Fibroblast of mammary gland (primary cell): Measurements from ENCODE around the gene PPM1A.

Source experiments
- DNase-seq: peaks from one replicate; pipeline ENCODE4 v3.0.0-alpha.2; 2010; ENCODE audit warnings: low read depth
- H3K4me3 ChIP-seq: 2 replicates; pipeline ENCODE4 v1.5.1; 2011; ENCODE audit warnings: low read depth, mild to moderate bottlenecking, low read length, moderate library complexity; ENCODE audit not compliant: control insufficient read depth
- TF ChIP-seq, protein P1 (sequence below): conservative IDR thresholded peaks from 2 replicates; pipeline ENCODE4 v1.5.1; 2011; ENCODE audit warnings: low read depth, low read length, inconsistent platforms; ENCODE audit not compliant: control insufficient read depth, insufficient read depth

PPM1A gene

GRCh38 chr14:60288279-60288678 is 39.3 kb downstream of the PPM1A start:
- no peak overlapping the region for H3K4me3 ChIP-seq
- TF ChIP-seq, protein P1, sequence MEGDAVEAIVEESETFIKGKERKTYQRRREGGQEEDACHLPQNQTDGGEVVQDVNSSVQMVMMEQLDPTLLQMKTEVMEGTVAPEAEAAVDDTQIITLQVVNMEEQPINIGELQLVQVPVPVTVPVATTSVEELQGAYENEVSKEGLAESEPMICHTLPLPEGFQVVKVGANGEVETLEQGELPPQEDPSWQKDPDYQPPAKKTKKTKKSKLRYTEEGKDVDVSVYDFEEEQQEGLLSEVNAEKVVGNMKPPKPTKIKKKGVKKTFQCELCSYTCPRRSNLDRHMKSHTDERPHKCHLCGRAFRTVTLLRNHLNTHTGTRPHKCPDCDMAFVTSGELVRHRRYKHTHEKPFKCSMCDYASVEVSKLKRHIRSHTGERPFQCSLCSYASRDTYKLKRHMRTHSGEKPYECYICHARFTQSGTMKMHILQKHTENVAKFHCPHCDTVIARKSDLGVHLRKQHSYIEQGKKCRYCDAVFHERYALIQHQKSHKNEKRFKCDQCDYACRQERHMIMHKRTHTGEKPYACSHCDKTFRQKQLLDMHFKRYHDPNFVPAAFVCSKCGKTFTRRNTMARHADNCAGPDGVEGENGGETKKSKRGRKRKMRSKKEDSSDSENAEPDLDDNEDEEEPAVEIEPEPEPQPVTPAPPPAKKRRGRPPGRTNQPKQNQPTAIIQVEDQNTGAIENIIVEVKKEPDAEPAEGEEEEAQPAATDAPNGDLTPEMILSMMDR = no peak
- DNase-seq = no peak

DNA sequence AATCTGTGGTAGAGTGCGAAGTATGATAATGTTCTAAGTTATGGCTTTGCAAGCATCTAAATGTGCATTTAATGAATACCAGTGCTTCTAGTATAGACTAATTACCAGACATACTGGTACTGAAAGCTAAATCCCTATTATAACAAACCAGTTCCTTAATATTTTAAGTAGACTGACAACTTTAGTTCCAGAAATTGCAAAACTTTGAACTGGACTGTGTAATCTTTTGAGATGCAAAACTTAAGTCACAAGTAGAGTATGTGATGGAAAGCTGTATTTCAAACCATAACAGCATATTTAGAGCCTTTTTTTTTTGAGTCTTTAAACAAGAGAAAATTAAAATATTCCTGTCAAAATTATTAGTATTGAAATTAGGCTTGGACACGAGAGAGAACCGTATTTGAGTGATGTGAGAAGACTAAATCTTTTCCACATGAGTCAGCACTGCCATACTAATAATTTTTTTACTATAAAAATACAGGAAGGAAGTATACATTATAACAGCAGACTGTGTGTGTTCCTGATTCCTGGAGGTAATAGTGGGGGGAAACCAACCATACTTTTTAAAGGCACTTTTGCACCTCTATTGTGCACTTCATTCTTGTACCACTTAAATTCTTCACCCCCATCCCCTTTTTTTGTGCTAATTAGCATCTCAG is 45.5 kb downstream of the PPM1A start:
- no peak overlapping the region for H3K4me3 ChIP-seq
- TF ChIP-seq, protein P1 = no peak
- no peak for DNase-seq

GRCh38 chr14:60300019-60300418 is 51.0 kb downstream of the PPM1A start:
- TF ChIP-seq, protein P1 = no peak
- DNase-seq = no peak

GRCh38 chr14:60301685-60302084 is 52.7 kb downstream of the PPM1A start:
- DNase-seq = no peak
- H3K4me3 ChIP-seq = no peak overlapping the region
- TF ChIP-seq, protein P1 = no peak

More at GRCh38 chr14:60300019-60300418, 51.0 kb downstream of the PPM1A start:
- H3K4me3 ChIP-seq = no peak overlapping the region

DNA sequence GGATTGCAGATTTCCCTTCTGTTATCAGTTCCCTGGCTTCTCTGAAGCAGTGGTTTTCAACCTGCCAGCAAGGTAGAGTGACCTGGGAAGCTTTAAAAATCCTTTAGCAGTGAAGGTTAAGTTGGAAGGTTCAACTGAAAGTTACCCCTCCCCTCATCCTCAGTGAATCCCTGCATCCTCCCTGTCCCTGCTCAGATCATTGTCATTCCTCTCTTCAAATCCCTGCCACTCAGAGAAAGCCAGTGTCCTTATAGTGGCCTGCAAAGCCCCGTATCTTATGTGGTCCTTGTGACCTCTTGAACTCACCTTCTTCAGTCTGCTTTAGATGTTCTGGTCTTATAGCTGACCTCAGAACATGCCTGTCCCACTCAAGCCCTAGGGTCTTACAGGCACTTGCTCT is 53.6 kb downstream of the PPM1A start:
- TF ChIP-seq, protein P1 = no peak
- no peak for DNase-seq
- no peak overlapping the region for H3K4me3 ChIP-seq

DNA sequence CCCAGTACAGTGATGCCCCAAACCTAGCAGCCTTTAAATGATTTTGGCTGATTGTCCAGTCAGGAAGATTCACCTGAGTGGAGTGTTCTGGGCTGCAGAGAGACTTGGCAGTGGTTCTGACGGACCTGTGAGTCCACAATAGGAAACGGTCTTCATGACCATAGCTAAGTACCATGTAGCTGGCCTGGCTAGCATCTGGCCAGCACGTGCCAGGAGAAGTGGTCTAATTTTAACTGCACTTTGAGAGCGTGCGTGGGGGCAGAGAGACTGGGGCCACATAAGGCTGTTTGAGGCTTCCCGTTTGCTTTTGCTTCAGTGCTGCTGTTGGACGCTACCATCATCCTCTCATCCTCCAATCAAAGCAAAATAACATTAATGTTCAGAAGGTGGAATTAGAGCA is 54.7 kb downstream of the PPM1A start:
- H3K4me3 ChIP-seq = no peak overlapping the region
- TF ChIP-seq, protein P1 = no peak
- DNase-seq = peak; percentile 3

DNA sequence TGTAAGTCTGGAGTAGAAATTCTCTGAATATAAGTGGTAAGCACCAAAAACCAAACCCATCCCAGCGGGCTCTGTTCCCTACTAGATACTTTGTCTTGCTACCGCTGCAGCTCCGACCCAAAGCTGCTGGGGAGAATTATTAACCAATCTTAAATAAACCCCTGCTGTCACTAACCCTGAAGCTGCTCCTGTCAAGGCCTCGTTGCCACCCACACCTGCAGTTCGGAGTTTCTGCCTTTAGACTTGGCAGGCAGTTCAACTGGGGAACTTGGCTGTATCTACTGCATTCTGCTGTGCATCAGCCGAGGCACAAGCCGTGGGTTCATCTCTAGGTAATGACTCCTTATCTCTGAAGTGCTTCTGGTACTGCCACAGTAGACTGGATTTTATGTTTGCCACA is 55.5 kb downstream of the PPM1A start:
- TF ChIP-seq, protein P1 = no peak
- DNase-seq = no peak

More for the DNA sequence above, 55.5 kb downstream of the PPM1A start:
- H3K4me3 ChIP-seq = no peak overlapping the region
